Adrenal gland (tissue), 5 donors: ENCODE measurements around the gene CCDC167.

Source experiments
- CTCF ChIP-seq, 6 experiments: fragments of 450-650 bp in 4 of 6; fragments of 200-600 bp in 2 of 6; sonication (generic) in 1 of 6; IDR thresholded peaks; 1 replicate in 5 of 6; 2 replicates in 1 of 6; pipeline versions ENCODE4 v1.5.1 to v1.8.0; 2016 to 2021; ENCODE audit warnings: antibody characterized with exemption in 6 of 6, mild to moderate bottlenecking in 2 of 6, moderate library complexity in 1 of 6
- POLR2A ChIP-seq, 2 donors: fragments of 450-650 bp; IDR thresholded peaks; one replicate each; pipeline ENCODE4 v1.6.1; 2017; ENCODE audit warnings: antibody characterized with exemption in 2 of 2, mild to moderate bottlenecking in 2 of 2, moderate library complexity in 1 of 2
- donor health status: DM: no; HTN: no; CAD: no.

DNA sequence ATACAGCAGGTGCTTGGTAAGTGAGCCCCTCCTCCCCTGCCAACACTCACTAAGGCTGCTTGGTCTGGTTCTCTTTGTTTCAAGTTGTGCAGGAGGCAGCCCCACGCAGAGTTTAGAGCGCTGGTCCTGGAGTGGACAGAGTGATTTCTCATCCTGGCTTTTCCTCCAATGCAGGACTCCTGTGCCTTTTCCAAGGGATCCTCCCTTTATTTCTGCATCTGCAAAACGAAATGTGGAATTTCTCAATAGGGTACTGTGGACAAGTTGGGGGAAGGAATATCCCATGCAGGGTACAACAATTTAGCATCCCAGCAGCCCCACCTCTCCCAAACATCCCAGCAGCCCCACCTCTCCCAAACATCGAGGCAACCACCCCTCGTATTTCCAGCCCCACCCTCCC lies 30.6 kb upstream of the CCDC167 start:
- TF ChIP-seq CTCF (IDR thresholded peaks at IDR 0.05) = no peak
- TF ChIP-seq POLR2A (IDR thresholded peaks at IDR 0.05) = no peak
